Liver (tissue), 9 donors: ENCODE measurements around the gene APP. TPM values are rescaled to one million over a fixed set of nuclear protein-coding genes. Genes with fewer than 3 reads are reported as not detected.

Experiments used
- DNase-seq: peaks from one replicate; pipeline ENCODE4 v3.0.0-alpha.2; 2017; ENCODE audit warnings: low spot score
- H3K27ac ChIP-seq, 2 donors: one replicate each; pipeline ENCODE4 v1.7.0; 2013; ENCODE audit warnings: inconsistent platforms in 2 of 2, low read length in 2 of 2, control low read depth in 1 of 2, low read depth in 1 of 2, mild to moderate bottlenecking in 1 of 2
- H3K27me3 ChIP-seq, 4 donors: one replicate each; pipeline versions ENCODE4 v1.6.1 to v1.7.0; 2013; ENCODE audit warnings: low read length in 3 of 4, inconsistent platforms in 1 of 4, mild to moderate bottlenecking in 1 of 4, moderate library complexity in 1 of 4; ENCODE audit not compliant: control insufficient read depth in 4 of 4, insufficient read depth in 4 of 4
- H3K36me3 ChIP-seq, 4 donors: one replicate each; pipeline versions ENCODE4 v1.6.1 to v1.7.0; 2013; ENCODE audit warnings: low read length in 3 of 4, mild to moderate bottlenecking in 3 of 4, low read depth in 1 of 4, moderate library complexity in 1 of 4; ENCODE audit not compliant: control insufficient read depth in 4 of 4, insufficient read depth in 3 of 4
- H3K4me1 ChIP-seq, 4 donors: one replicate each; pipeline versions ENCODE4 v1.6.1 to v1.7.0; 2013; ENCODE audit warnings: low read length in 3 of 4, mild to moderate bottlenecking in 3 of 4, moderate library complexity in 1 of 4; ENCODE audit not compliant: control insufficient read depth in 4 of 4, insufficient read depth in 4 of 4
- H3K4me3 ChIP-seq, 3 donors: one replicate each; pipeline versions ENCODE4 v1.6.1 to v1.7.0; 2013; ENCODE audit warnings: low read length in 3 of 3, control low read depth in 1 of 3, low read depth in 1 of 3, mild to moderate bottlenecking in 1 of 3
- H3K9ac ChIP-seq, 2 donors: one replicate each; pipeline ENCODE4 v1.7.0; 2013; ENCODE audit warnings: low read length in 2 of 2, mild to moderate bottlenecking in 2 of 2, moderate library complexity in 2 of 2, control low read depth in 1 of 2, low read depth in 1 of 2
- H3K9me3 ChIP-seq, 4 donors: one replicate each; pipeline versions ENCODE4 v1.6.1 to v1.7.0; 2013; ENCODE audit warnings: low read length in 3 of 4; ENCODE audit not compliant: control insufficient read depth in 4 of 4
- FOXA1 ChIP-seq: IDR thresholded peaks from 2 replicates; pipeline ENCODE4 v1.6.1; 2016; ENCODE audit warnings: antibody characterized with exemption
- GABPA ChIP-seq, 2 donors: IDR thresholded peaks in 1 of 2; conservative IDR thresholded peaks in 1 of 2; 2 replicates each; pipeline ENCODE4 v1.6.1; 2016; ENCODE audit warnings: antibody characterized with exemption in 2 of 2, mild to moderate bottlenecking in 1 of 2, moderate library complexity in 1 of 2
- HNF4G ChIP-seq: IDR thresholded peaks from 2 replicates; pipeline ENCODE4 v1.6.1; 2016; ENCODE audit warnings: antibody characterized with exemption
- JUND ChIP-seq, 2 donors: IDR thresholded peaks; 2 replicates each; pipeline ENCODE4 v1.6.1; 2016; ENCODE audit warnings: antibody characterized with exemption in 2 of 2
- NR2F2 ChIP-seq: IDR thresholded peaks from 2 replicates; pipeline ENCODE4 v1.6.1; 2016; ENCODE audit warnings: antibody characterized with exemption
- RAD21 ChIP-seq, 2 donors: IDR thresholded peaks; 2 replicates each; pipeline ENCODE4 v1.6.1; 2016; ENCODE audit warnings: antibody characterized with exemption in 2 of 2, mild to moderate bottlenecking in 2 of 2
- RXRA ChIP-seq, 2 donors: IDR thresholded peaks; 2 replicates each; pipeline ENCODE4 v1.6.1; 2017 to 2018; ENCODE audit warnings: antibody characterized with exemption in 2 of 2, mild to moderate bottlenecking in 1 of 2
- SP1 ChIP-seq: IDR thresholded peaks from 2 replicates; pipeline ENCODE4 v1.6.1; 2018; ENCODE audit warnings: antibody characterized with exemption, mild to moderate bottlenecking
- whole genome bisulfite sequencing: extraction: QIAGEN DNeasy Blood & Tissue Kit; methylation state at CpG from one replicate; pipeline ENCODE4 v1.1.7; 2013; 5-methylcytosine and 5-hydroxymethylcytosine counted together
- polyA plus RNA-seq, 2 donors: library from polyadenylated mRNA; stranded (reverse) in 1 of 2; unstranded in 1 of 2; fragments of 200-250 nt in 1 of 2; fragments of >200 nt in 1 of 2; fragmentation: Nextera tagmentation in 1 of 2; extraction: Ambion mirVana in 1 of 2; gene quantifications; one replicate each; pipeline versions ENCODE4 v1.2.1 to v1.2.3, GENCODE V29; 2013 to 2015
- total RNA-seq, 2 donors: library from RNA; depleted of rRNA; stranded (reverse); fragments of >200 nt; gene quantifications; one replicate each; pipeline ENCODE4 v1.2.3, GENCODE V29; 2014
- TF ChIP-seq, protein P1 (sequence below): IDR thresholded peaks from 2 replicates; pipeline ENCODE4 v1.6.1; 2016; ENCODE audit warnings: antibody characterized with exemption
- TF ChIP-seq, protein P2 (sequence below): IDR thresholded peaks from 2 replicates; pipeline ENCODE4 v1.6.1; 2016; ENCODE audit warnings: antibody characterized with exemption
- TF ChIP-seq, protein P3 (sequence below): IDR thresholded peaks from 2 replicates; pipeline ENCODE4 v1.6.1; 2016; ENCODE audit warnings: antibody characterized with exemption
- TF ChIP-seq, protein P4 (sequence below): fragments of 150-350 bp; IDR thresholded peaks from 2 replicates; pipeline ENCODE4 v1.5.1; 2017; ENCODE audit warnings: improper control_type of control experiment, low read depth, low read length; ENCODE audit not compliant: missing input control
- donor health status: healthy.
- donor health status: healthy.
- donor health status: healthy.
- donor health status: healthy.
- donor health status: healthy.

Gene APP
- total and polyA plus RNA-seq, 4 donors: 24.9 to 201 (median 111) TPM

DNA sequence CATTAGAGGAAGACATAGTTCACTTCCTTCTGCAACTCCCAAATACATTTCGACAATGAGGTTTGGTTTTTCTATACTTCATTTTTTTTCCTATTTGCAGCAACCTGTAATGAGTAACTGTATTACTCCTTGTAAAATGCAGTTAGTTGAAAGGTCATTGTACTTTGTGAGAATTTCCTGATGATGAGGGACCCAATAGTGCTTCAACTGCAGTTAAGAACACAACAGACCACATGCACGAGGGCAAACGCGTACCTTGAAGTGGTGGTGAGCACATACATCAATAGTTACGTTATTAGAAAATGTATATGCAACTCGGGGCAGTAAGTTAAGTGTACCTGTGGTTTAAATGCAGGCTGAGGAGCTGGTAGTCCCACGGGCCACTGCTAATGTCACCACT is 264.0 kb downstream of the APP start (continued):
- TF ChIP-seq, protein P1, sequence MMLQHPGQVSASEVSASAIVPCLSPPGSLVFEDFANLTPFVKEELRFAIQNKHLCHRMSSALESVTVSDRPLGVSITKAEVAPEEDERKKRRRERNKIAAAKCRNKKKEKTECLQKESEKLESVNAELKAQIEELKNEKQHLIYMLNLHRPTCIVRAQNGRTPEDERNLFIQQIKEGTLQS: no peak
- TF ChIP-seq, protein P2, sequence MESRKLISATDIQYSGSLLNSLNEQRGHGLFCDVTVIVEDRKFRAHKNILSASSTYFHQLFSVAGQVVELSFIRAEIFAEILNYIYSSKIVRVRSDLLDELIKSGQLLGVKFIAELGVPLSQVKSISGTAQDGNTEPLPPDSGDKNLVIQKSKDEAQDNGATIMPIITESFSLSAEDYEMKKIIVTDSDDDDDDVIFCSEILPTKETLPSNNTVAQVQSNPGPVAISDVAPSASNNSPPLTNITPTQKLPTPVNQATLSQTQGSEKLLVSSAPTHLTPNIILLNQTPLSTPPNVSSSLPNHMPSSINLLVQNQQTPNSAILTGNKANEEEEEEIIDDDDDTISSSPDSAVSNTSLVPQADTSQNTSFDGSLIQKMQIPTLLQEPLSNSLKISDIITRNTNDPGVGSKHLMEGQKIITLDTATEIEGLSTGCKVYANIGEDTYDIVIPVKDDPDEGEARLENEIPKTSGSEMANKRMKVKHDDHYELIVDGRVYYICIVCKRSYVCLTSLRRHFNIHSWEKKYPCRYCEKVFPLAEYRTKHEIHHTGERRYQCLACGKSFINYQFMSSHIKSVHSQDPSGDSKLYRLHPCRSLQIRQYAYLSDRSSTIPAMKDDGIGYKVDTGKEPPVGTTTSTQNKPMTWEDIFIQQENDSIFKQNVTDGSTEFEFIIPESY: no peak
- no peak for TF ChIP-seq FOXA1
- TF ChIP-seq RAD21 (IDR thresholded peaks at IDR 0.05): no peak
- TF ChIP-seq, protein P3, sequence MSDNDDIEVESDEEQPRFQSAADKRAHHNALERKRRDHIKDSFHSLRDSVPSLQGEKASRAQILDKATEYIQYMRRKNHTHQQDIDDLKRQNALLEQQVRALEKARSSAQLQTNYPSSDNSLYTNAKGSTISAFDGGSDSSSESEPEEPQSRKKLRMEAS: no peak
- no peak for TF ChIP-seq HNF4G
- no peak for TF ChIP-seq JUND (IDR thresholded peaks at IDR 0.05)

DNA sequence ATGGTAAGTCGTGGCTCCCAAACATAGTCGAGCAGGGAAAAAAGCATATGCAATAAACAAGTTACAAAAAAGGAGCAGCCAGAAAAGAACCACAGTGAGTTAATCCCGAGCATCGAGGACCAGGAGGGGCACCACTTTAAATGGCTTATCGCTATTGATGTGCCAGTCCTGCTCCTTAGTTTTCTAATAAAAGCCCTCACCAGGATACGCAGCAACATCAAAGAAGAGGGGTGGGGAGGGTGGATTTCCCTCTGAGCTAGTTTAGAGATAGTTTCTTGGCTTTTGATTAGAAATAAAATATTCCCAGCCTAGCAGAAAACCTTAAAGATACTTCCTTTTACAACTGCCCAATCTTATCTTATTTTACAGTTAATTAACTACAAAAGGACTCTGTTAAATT is 265.4 kb downstream of the APP start:
- Histone ChIP-seq H3K4me1 (peaks cover 0 to 5% (median 2%) of the 10 kb centered on the region in 4 donors), H3K4me3 (no peak overlapping the region), H3K27me3 (no peaks in the 10 kb centered on the region), H3K9me3 (no peaks in the 10 kb centered on the region), H3K9ac (no peak overlapping the region), H3K27ac (no peak overlapping the region), H3K36me3 (no peaks in the 10 kb centered on the region)
- TF ChIP-seq, protein P2: no peak
- TF ChIP-seq, protein P1: no peak
- TF ChIP-seq GABPA (IDR thresholded peaks at IDR 0.05 in 1 of 2, conservative IDR thresholded peaks at IDR 0.05 in 1 of 2): no peak
- no peak for TF ChIP-seq JUND (IDR thresholded peaks at IDR 0.05)
- TF ChIP-seq SP1: no peak
- TF ChIP-seq, protein P3: no peak
- TF ChIP-seq NR2F2: no peak
- TF ChIP-seq RAD21 (IDR thresholded peaks at IDR 0.05): no peak
- TF ChIP-seq, protein P4, sequence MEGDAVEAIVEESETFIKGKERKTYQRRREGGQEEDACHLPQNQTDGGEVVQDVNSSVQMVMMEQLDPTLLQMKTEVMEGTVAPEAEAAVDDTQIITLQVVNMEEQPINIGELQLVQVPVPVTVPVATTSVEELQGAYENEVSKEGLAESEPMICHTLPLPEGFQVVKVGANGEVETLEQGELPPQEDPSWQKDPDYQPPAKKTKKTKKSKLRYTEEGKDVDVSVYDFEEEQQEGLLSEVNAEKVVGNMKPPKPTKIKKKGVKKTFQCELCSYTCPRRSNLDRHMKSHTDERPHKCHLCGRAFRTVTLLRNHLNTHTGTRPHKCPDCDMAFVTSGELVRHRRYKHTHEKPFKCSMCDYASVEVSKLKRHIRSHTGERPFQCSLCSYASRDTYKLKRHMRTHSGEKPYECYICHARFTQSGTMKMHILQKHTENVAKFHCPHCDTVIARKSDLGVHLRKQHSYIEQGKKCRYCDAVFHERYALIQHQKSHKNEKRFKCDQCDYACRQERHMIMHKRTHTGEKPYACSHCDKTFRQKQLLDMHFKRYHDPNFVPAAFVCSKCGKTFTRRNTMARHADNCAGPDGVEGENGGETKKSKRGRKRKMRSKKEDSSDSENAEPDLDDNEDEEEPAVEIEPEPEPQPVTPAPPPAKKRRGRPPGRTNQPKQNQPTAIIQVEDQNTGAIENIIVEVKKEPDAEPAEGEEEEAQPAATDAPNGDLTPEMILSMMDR: no peak
- TF ChIP-seq RXRA (IDR thresholded peaks at IDR 0.05): no peak
- 78% methylated on average over 6 of the region's 6 CpGs for WGBS
- DNase-seq: no peak
